Hepatocyte (in vitro differentiated cells): ENCODE measurements around the gene TNFRSF4. TPM values are rescaled to one million over a fixed set of nuclear protein-coding genes. Genes with fewer than 3 reads are reported as not detected.

ENCODE experiments used
- DNase-seq: peaks from one replicate; pipeline ENCODE4 v3.0.0-alpha.2; 2016; ENCODE audit warnings: low spot score
- H2AFZ ChIP-seq: fragments of 200-600 bp; sonication (generic); 2 replicates; pipeline ENCODE4 v1.6.0; 2016; ENCODE audit warnings: antibody characterized with exemption, mild to moderate bottlenecking
- H3K27ac ChIP-seq: fragments of 200-600 bp; sonication (generic); 2 replicates; pipeline ENCODE4 v1.5.1; 2016; ENCODE audit warnings: mild to moderate bottlenecking
- H3K27me3 ChIP-seq: fragments of 200-600 bp; sonication (generic); 2 replicates; pipeline ENCODE4 v1.6.1; 2016
- H3K36me3 ChIP-seq: fragments of 200-600 bp; sonication (generic); replicated peaks from 2 replicates; pipeline ENCODE4 v1.5.1; 2016; ENCODE audit warnings: low read depth; ENCODE audit not compliant: insufficient read depth
- H3K4me1 ChIP-seq: fragments of 200-600 bp; sonication (generic); 2 replicates; pipeline ENCODE4 v1.5.1; 2016; ENCODE audit warnings: mild to moderate bottlenecking, moderate library complexity; ENCODE audit not compliant: insufficient read depth
- H3K4me2 ChIP-seq: fragments of 200-600 bp; sonication (generic); 2 replicates; pipeline ENCODE4 v1.6.0; 2016
- H3K4me3 ChIP-seq: fragments of 200-600 bp; sonication (generic); 2 replicates; pipeline ENCODE4 v1.5.1; 2016; ENCODE audit warnings: mild to moderate bottlenecking
- H3K79me2 ChIP-seq: fragments of 200-600 bp; sonication (generic); 2 replicates; pipeline ENCODE4 v1.6.0; 2017; ENCODE audit warnings: mild to moderate bottlenecking
- H3K9me2 ChIP-seq: fragments of 200-600 bp; sonication (generic); replicated peaks from 2 replicates; pipeline ENCODE4 v1.6.0; 2017; ENCODE audit warnings: mild to moderate bottlenecking; ENCODE audit not compliant: insufficient read depth
- H3K9me3 ChIP-seq: fragments of 200-600 bp; sonication (generic); 2 replicates; pipeline ENCODE4 v1.5.1; 2016; ENCODE audit warnings: low read depth, mild to moderate bottlenecking
- H4K20me1 ChIP-seq: fragments of 200-600 bp; sonication (generic); 2 replicates; pipeline ENCODE4 v1.6.0; 2016; ENCODE audit warnings: mild to moderate bottlenecking; ENCODE audit not compliant: insufficient read depth, poor library complexity, severe bottlenecking
- CTCF ChIP-seq: fragments of 200-600 bp; sonication (generic); IDR thresholded peaks from 2 replicates; pipeline ENCODE4 v1.5.1; 2016; ENCODE audit warnings: antibody characterized with exemption, mild to moderate bottlenecking; ENCODE audit not compliant: poor library complexity
- EZH2 ChIP-seq: fragments of 200-600 bp; sonication (generic); IDR thresholded peaks from 2 replicates; pipeline ENCODE4 v1.6.1; 2016; ENCODE audit warnings: antibody characterized with exemption, mild to moderate bottlenecking, borderline replicate concordance
- EZH2phosphoT487 ChIP-seq: fragments of 200-600 bp; sonication (generic); IDR thresholded peaks from one replicate; pipeline ENCODE4 v1.6.1; 2018; ENCODE audit warnings: antibody characterized with exemption, mild to moderate bottlenecking, low read depth, moderate library complexity; ENCODE audit not compliant: unreplicated experiment, severe bottlenecking
- WGBS: methylation state at CpG from one replicate; pipeline ENCODE4 v1.1.6; 2016; ENCODE audit warnings: low lambda C conversion rate; ENCODE audit errors: missing lambda C conversion rate; 5-methylcytosine and 5-hydroxymethylcytosine counted together
- polyA plus RNA-seq: library from polyadenylated mRNA; unstranded; fragments of >200 nt; fragmentation: Nextera tagmentation; extraction: Ambion mirVana; gene quantifications from 2 replicates; pipeline ENCODE4 v1.2.1, GENCODE V29; 2016
- total RNA-seq: library from RNA; depleted of rRNA; stranded (reverse); fragments of >200 nt; gene quantifications from 2 replicates; pipeline ENCODE4 v1.2.3, GENCODE V29; 2014

Gene TNFRSF4
- total and polyA plus RNA-seq, 2 experiments from 2014 or later: not detected

GRCh38 chr1:1173061-1173792 lies 40.7 kb downstream of the TNFRSF4 start:
- no peak overlapping the region for H3K27ac ChIP-seq
- H3K36me3 ChIP-seq: no peaks in the 10 kb centered on the region
- TF ChIP-seq EZH2phosphoT487 (no peak), CTCF (no peak), EZH2 (no peak)
- H4K20me1 ChIP-seq: peaks cover 11% of the 10 kb centered on the region
- H3K79me2 ChIP-seq: peaks cover 5% of the 10 kb centered on the region
- H3K4me1 ChIP-seq: peaks cover 6% of the 10 kb centered on the region
- no peaks in the 10 kb centered on the region for H3K9me3 ChIP-seq
- no peaks in the 10 kb centered on the region for H3K27me3 ChIP-seq
- no peak overlapping the region for H2AFZ ChIP-seq
- H3K4me2 ChIP-seq: no peak overlapping the region
- no peaks in the 10 kb centered on the region for H3K9me2 ChIP-seq
- no peak overlapping the region for H3K4me3 ChIP-seq
- no peak for DNase-seq
- WGBS: 84% methylated on average over 28 of the region's 32 CpGs

GRCh38 chr1:1171546-1172340 lies 42.2 kb downstream of the TNFRSF4 start:
- Histone ChIP-seq H3K9me2 (no peaks in the 10 kb centered on the region), H3K27me3 (no peaks in the 10 kb centered on the region), H3K4me2 (no peak overlapping the region), H3K27ac (no peak overlapping the region), H3K4me1 (peaks cover 8% of the 10 kb centered on the region), H2AFZ (no peak overlapping the region), H4K20me1 (peaks cover 25% of the 10 kb centered on the region), H3K36me3 (no peaks in the 10 kb centered on the region), H3K9me3 (no peaks in the 10 kb centered on the region), H3K79me2 (peaks cover 17% of the 10 kb centered on the region), H3K4me3 (no peak overlapping the region)
- DNase-seq: no peak
- WGBS: 96% methylated on average over 24 of the region's 33 CpGs
- TF ChIP-seq EZH2: no peak
- TF ChIP-seq CTCF: no peak
- no peak for TF ChIP-seq EZH2phosphoT487

- Histone ChIP-seq H3K36me3 (no peaks in the 10 kb centered on the region), H3K27ac (no peak overlapping the region), H3K4me1 (peaks cover 8% of the 10 kb centered on the region), H3K27me3 (no peaks in the 10 kb centered on the region), H3K4me3 (no peak overlapping the region), H3K9me2 (no peaks in the 10 kb centered on the region), H3K79me2 (peaks cover 23% of the 10 kb centered on the region), H2AFZ (no peak overlapping the region), H4K20me1 (peaks cover 30% of the 10 kb centered on the region), H3K9me3 (no peaks in the 10 kb centered on the region), H3K4me2 (no peak overlapping the region)
- no peak for DNase-seq
- no peak for TF ChIP-seq EZH2
- TF ChIP-seq CTCF: no peak
- no peak for TF ChIP-seq EZH2phosphoT487
- WGBS: 91% methylated on average over 6 of the region's 12 CpGs
Observed at GRCh38 chr1:1171161-1171545, 42.8 kb downstream of the TNFRSF4 start.
